ENCODE data around the gene TRAPPC8. TPM values are rescaled to one million over a fixed set of nuclear protein-coding genes. Genes with fewer than 3 reads are reported as not detected.

TRAPPC8 gene
- total RNA-seq (10 to 100 TPM; 60.2 to 62.7 TPM), polyA plus RNA-seq (10 to 100 TPM; 13.2 to 18.6 (median 14.0) TPM), total RNA-seq (87.8 to 170 (median 105) reads per million in 6 experiments)

GRCh38 chr18:31942999-31943877 lies at the start of gene TRAPPC8:
TSS of gene TRAPPC8 (minus strand) at chr18:31943128. CDS start at chr18:31942764, 364 bp downstream.
- Mint-ChIP-seq H3K9me3 (no peaks in the 10 kb centered on the region), H3K36me3 (peaks cover 0 to 12% (median 0%) of the 10 kb centered on the region in 3 donors), H3K27me3 (no peaks in the 10 kb centered on the region), H3K4me3 (peak within 1 kb of the TSS; percentile 93 to 100 (median 98)), H3K27ac (peak within 1 kb of the TSS; percentile 96 to 100 (median 100)), H3K4me1 (peaks cover 28 to 54% (median 46%) of the 10 kb centered on the region in 4 donors)
- peak; percentile 81 to 97 (median 92) for DNase-seq
- POLR2A ChIA-PET = interaction anchor here (0.9 to 5.1 kb wide), 16 partner anchors 8 to 149 kb away, joined by 3 to 123 read pairs (median 4); partner anchors contain the start of genes RNF125 and RNF138
- ATAC-seq = peak; percentile 88

- H3K9me3 Mint-ChIP-seq = no peaks in the 10 kb centered on the region
- no peak for ATAC-seq
Measured at GRCh38 chr18:31990823-31991222, 47.9 kb upstream of the TRAPPC8 start.

GRCh38 chr18:31983976-31984375 lies 41.0 kb upstream of the TRAPPC8 start:
- ATAC-seq (no peak), DNase-seq (peak in 2 of 10 donors; percentile 2 to 11)
- H3K27ac Mint-ChIP-seq = peak overlapping the region in 3 of 10 donors; percentile 18 to 46 (median 40)
- peaks cover 0 to 5% (median under 1%) of the 10 kb centered on the region in 3 donors for H3K36me3 Mint-ChIP-seq
- peaks cover 5 to 23% (median 18%) of the 10 kb centered on the region in 4 donors for H3K4me1 Mint-ChIP-seq
- no peaks in the 10 kb centered on the region for H3K27me3 Mint-ChIP-seq
- peaks cover 0 to 7% (median 4%) of the 10 kb centered on the region in 9 donors for H3K9me3 Mint-ChIP-seq
- POLR2A ChIA-PET = interaction anchor here (0.7 kb wide), 1 partner anchor 35 kb away, joined by 3 read pairs; the partner anchor contains the start of gene RNF125
- peak overlapping the region in 1 of 10 donors; percentile 14 for H3K4me3 Mint-ChIP-seq

More at GRCh38 chr18:31990823-31991222, 47.9 kb upstream of the TRAPPC8 start:
- no peak overlapping the region for H3K27ac Mint-ChIP-seq
- POLR2A ChIA-PET = no interaction called here
- H3K4me3 Mint-ChIP-seq = no peak overlapping the region
- H3K27me3 Mint-ChIP-seq = no peaks in the 10 kb centered on the region
- H3K36me3 Mint-ChIP-seq = no peaks in the 10 kb centered on the region
- H3K4me1 Mint-ChIP-seq = peaks cover 0 to 7% (median 0%) of the 10 kb centered on the region in 4 donors
- DNase-seq = no peak

GRCh38 chr18:31983020-31983419 lies 40.1 kb upstream of the TRAPPC8 start:
- Mint-ChIP-seq H3K4me1 (peaks cover 5 to 23% (median 18%) of the 10 kb centered on the region in 4 donors), H3K4me3 (no peak overlapping the region), H3K27me3 (no peaks in the 10 kb centered on the region), H3K27ac (peak overlapping the region in 3 of 10 donors; percentile 8 to 52 (median 20)), H3K36me3 (peaks cover 0 to 11% (median 10%) of the 10 kb centered on the region in 3 donors), H3K9me3 (peaks cover 0 to 17% (median 10%) of the 10 kb centered on the region in 9 donors)
- no peak for ATAC-seq
- POLR2A ChIA-PET = no interaction called here
- DNase-seq = no peak

GRCh38 chr18:31980863-31981262 lies 37.9 kb upstream of the TRAPPC8 start:
- POLR2A ChIA-PET = no interaction called here
- ATAC-seq (no peak), DNase-seq (no peak)
- H3K36me3 Mint-ChIP-seq = peaks cover 0 to 16% (median 11%) of the 10 kb centered on the region in 3 donors
- H3K4me3 Mint-ChIP-seq = no peak overlapping the region
- no peaks in the 10 kb centered on the region for H3K27me3 Mint-ChIP-seq
- H3K27ac Mint-ChIP-seq = peak overlapping the region in 1 of 10 donors; percentile 57
- H3K4me1 Mint-ChIP-seq = peaks cover 5 to 23% (median 18%) of the 10 kb centered on the region in 4 donors
- peaks cover 0 to 35% (median 10%) of the 10 kb centered on the region in 9 donors for H3K9me3 Mint-ChIP-seq

GRCh38 chr18:31979714-31980113 lies 36.8 kb upstream of the TRAPPC8 start:
- H3K27ac Mint-ChIP-seq = no peak overlapping the region
- DNase-seq = no peak
- H3K4me3 Mint-ChIP-seq = no peak overlapping the region
- ATAC-seq = no peak
- peaks cover 0 to 46% (median 16%) of the 10 kb centered on the region in 9 donors for H3K9me3 Mint-ChIP-seq
- peaks cover 3 to 16% (median 14%) of the 10 kb centered on the region in 4 donors for H3K4me1 Mint-ChIP-seq
- POLR2A ChIA-PET = no interaction called here
- H3K27me3 Mint-ChIP-seq = no peaks in the 10 kb centered on the region
- H3K36me3 Mint-ChIP-seq = peaks cover 0 to 23% (median 15%) of the 10 kb centered on the region in 3 donors

GRCh38 chr18:31978616-31979015 lies 35.7 kb upstream of the TRAPPC8 start:
- Mint-ChIP-seq H3K4me3 (no peak overlapping the region), H3K36me3 (peaks cover 0 to 31% (median 21%) of the 10 kb centered on the region in 3 donors)
- POLR2A ChIA-PET = interaction anchor here (0.8 kb wide), 1 partner anchor 101 kb away, joined by 3 read pairs; no protein-coding TSS in a partner anchor

GRCh38 chr18:31977270-31977872 lies 34.4 kb upstream of the TRAPPC8 start:
- no peak overlapping the region for H3K27ac Mint-ChIP-seq
- peak in 6 of 10 donors; percentile 6 to 51 (median 35) for DNase-seq
- H3K4me3 Mint-ChIP-seq = no peak overlapping the region
- peaks cover 0 to 33% (median 24%) of the 10 kb centered on the region in 3 donors for H3K36me3 Mint-ChIP-seq
- no peak for ATAC-seq
- no peaks in the 10 kb centered on the region for H3K4me1 Mint-ChIP-seq
- H3K27me3 Mint-ChIP-seq = no peaks in the 10 kb centered on the region
- peaks cover 0 to 64% (median 29%) of the 10 kb centered on the region in 9 donors for H3K9me3 Mint-ChIP-seq
- POLR2A ChIA-PET = interaction anchor here (1.5 kb wide), 1 partner anchor 42 kb away, joined by 8 read pairs; the partner anchor contains the start of gene RNF125

More at GRCh38 chr18:31978616-31979015, 35.7 kb upstream of the TRAPPC8 start:
- DNase-seq (no peak), ATAC-seq (no peak)
- H3K4me1 Mint-ChIP-seq = peaks cover 0 to 7% (median 5%) of the 10 kb centered on the region in 4 donors
- peaks cover 0 to 57% (median 26%) of the 10 kb centered on the region in 9 donors for H3K9me3 Mint-ChIP-seq
- H3K27me3 Mint-ChIP-seq = no peaks in the 10 kb centered on the region
- peak overlapping the region in 2 of 10 donors; percentile 25 to 60 for H3K27ac Mint-ChIP-seq

- Mint-ChIP-seq H3K36me3 (peaks cover 0 to 36% (median 24%) of the 10 kb centered on the region in 3 donors), H3K4me3 (no peak overlapping the region), H3K27me3 (no peaks in the 10 kb centered on the region), H3K4me1 (no peaks in the 10 kb centered on the region), H3K9me3 (peaks cover 0 to 68% (median 35%) of the 10 kb centered on the region in 9 donors), H3K27ac (no peak overlapping the region)
- ATAC-seq (no peak), DNase-seq (no peak)
- POLR2A ChIA-PET = interaction anchor here (1.5 kb wide), 1 partner anchor 43 kb away, joined by 8 read pairs; the partner anchor contains the start of gene RNF125
Measured at GRCh38 chr18:31976242-31976641, 33.3 kb upstream of the TRAPPC8 start.

GRCh38 chr18:31973929-31974546 lies 31.1 kb upstream of the TRAPPC8 start:
- DNase-seq (no peak), ATAC-seq (no peak)
- H3K36me3 Mint-ChIP-seq = peaks cover 0 to 36% (median 19%) of the 10 kb centered on the region in 3 donors
- H3K4me3 Mint-ChIP-seq = no peak overlapping the region
- no peaks in the 10 kb centered on the region for H3K27me3 Mint-ChIP-seq
- no peaks in the 10 kb centered on the region for H3K4me1 Mint-ChIP-seq
- H3K9me3 Mint-ChIP-seq = peaks cover 0 to 62% (median 32%) of the 10 kb centered on the region in 9 donors
- POLR2A ChIA-PET = no interaction called here
- peak overlapping the region in 1 of 10 donors; percentile 65 for H3K27ac Mint-ChIP-seq

GRCh38 chr18:31970617-31971016 lies 27.7 kb upstream of the TRAPPC8 start:
- Mint-ChIP-seq H3K4me3 (no peak overlapping the region), H3K36me3 (peaks cover 0 to 20% (median 13%) of the 10 kb centered on the region in 3 donors), H3K4me1 (no peaks in the 10 kb centered on the region), H3K27ac (no peak overlapping the region), H3K9me3 (peaks cover 0 to 36% (median 25%) of the 10 kb centered on the region in 9 donors), H3K27me3 (no peaks in the 10 kb centered on the region)
- POLR2A ChIA-PET = no interaction called here
- DNase-seq (peak in 1 of 10 donors; percentile 18), ATAC-seq (no peak)

All from naive thymus-derived CD8-positive, alpha-beta T cell (primary cell).